CD4-positive, alpha-beta T cell (primary cell): ENCODE results near the gene HLCS. TPM values are rescaled to one million over a fixed set of nuclear protein-coding genes. Genes with fewer than 3 reads are reported as not detected.

Experiments
- ATAC-seq: fragments of 200-7000 bp; cut with Tn5 transposase; one replicate; pipeline ENCODE4 v1.10.0; 2022; ENCODE audit warnings: mild to moderate bottlenecking; ENCODE audit not compliant: poor library complexity
- CTCF ChIA-PET: fragments of 350-600 bp; sonication (Branson Sonifier 250); formaldehyde crosslinking; loops from one replicate; lab custom pipeline; 2021; ENCODE audit warnings: antibody characterized with exemption, inconsistent platforms; lab: Charles Lee
- POLR2A ChIA-PET: fragments of 350-600 bp; sonication (Branson Sonifier 250); formaldehyde crosslinking; loops from one replicate; lab custom pipeline; 2021; ENCODE audit warnings: antibody characterized with exemption, inconsistent platforms; lab: Charles Lee
- DNase-seq, 14 experiments: peaks; one replicate each; pipeline ENCODE4 v3.0.0-alpha.2; 2013 to 2020; ENCODE audit warnings: mixed read lengths in 2 of 14
- H3K27ac ChIP-seq, 2 donors: one replicate each; pipeline versions ENCODE4 v1.5.1 to v1.7.0; 2013; ENCODE audit warnings: low read length in 2 of 2, low read depth in 1 of 2, mild to moderate bottlenecking in 1 of 2
- H3K27me3 ChIP-seq, 2 experiments: 1 replicate in 1 of 2; 2 replicates in 1 of 2; pipeline versions ENCODE4 v1.6.1 to v1.7.0; 2013; ENCODE audit warnings: low read length in 2 of 2, control low read depth in 1 of 2, mild to moderate bottlenecking in 1 of 2, moderate library complexity in 1 of 2; ENCODE audit not compliant: insufficient read depth in 2 of 2, control insufficient read depth in 1 of 2
- H3K36me3 ChIP-seq: one replicate; pipeline ENCODE4 v1.6.1; 2013; ENCODE audit warnings: low read length, control low read depth; ENCODE audit not compliant: insufficient read depth
- H3K4me1 ChIP-seq: one replicate; pipeline ENCODE4 v1.6.1; 2013; ENCODE audit warnings: low read length, control low read depth; ENCODE audit not compliant: insufficient read depth
- H3K4me3 ChIP-seq: one replicate; pipeline ENCODE4 v1.5.1; 2013; ENCODE audit warnings: mild to moderate bottlenecking, low read length, moderate library complexity
- H3K9me3 ChIP-seq, 2 experiments: 1 replicate in 1 of 2; 2 replicates in 1 of 2; pipeline versions ENCODE4 v1.6.1 to v1.7.0; 2013; ENCODE audit warnings: low read length in 2 of 2, mild to moderate bottlenecking in 2 of 2, control low read depth in 1 of 2, moderate library complexity in 1 of 2; ENCODE audit not compliant: control insufficient read depth in 1 of 2, insufficient read depth in 1 of 2
- H3K27ac Mint-ChIP-seq: one replicate; pipeline ENCODE4 v1.8.0; 2020; ENCODE audit warnings: mixed read lengths
- H3K27me3 Mint-ChIP-seq: one replicate; pipeline ENCODE4 v1.8.0; 2021; ENCODE audit warnings: mixed read lengths
- H3K36me3 Mint-ChIP-seq: one replicate; pipeline ENCODE4 v1.8.0; 2021; ENCODE audit warnings: low read depth, mixed read lengths
- H3K4me1 Mint-ChIP-seq: one replicate; pipeline ENCODE4 v1.8.0; 2021; ENCODE audit warnings: low read depth, mixed read lengths
- H3K4me3 Mint-ChIP-seq: one replicate; pipeline ENCODE4 v1.8.0; 2020; ENCODE audit warnings: mild to moderate bottlenecking, mixed read lengths
- H3K9me3 Mint-ChIP-seq: one replicate; pipeline ENCODE4 v1.8.0; 2020; ENCODE audit warnings: mixed read lengths
- CTCF ChIP-seq: fragments of 200-600 bp; IDR thresholded peaks from one replicate; pipeline ENCODE4 v1.8.0; 2022; ENCODE audit warnings: antibody characterized with exemption, mild to moderate bottlenecking
- intact Hi-C, 2 experiments: fragments of 100-400 bp; cut with DNase I in 1 of 2; cut with micrococcal nuclease in 1 of 2; formaldehyde crosslinking; loops; one replicate each; pipeline versions ENCODE4 v1.15.1 to v1.9.0; 2023 to 2025; cut with DNase I, micrococcal nuclease
- total RNA-seq, 174 experiments: library from RNA in 2 of 174; stranded (reverse) in 2 of 174; gene quantifications; one replicate each; pipeline ENCODE4 v1.2.3 and lab custom pipeline; 2021 to 2026

HLCS gene
- total RNA-seq, 2 experiments from 2014 or later = 8.1 to 10.0 TPM

- DNase-seq (no peak), ATAC-seq (no peak)
- peaks cover 59% of the 10 kb centered on the region for H3K4me1 ChIP-seq
- no peak for TF ChIP-seq CTCF
- no peaks in the 10 kb centered on the region for H3K36me3 Mint-ChIP-seq
- H3K4me3 Mint-ChIP-seq = peak overlapping the region; percentile 48
- no peaks in the 10 kb centered on the region for H3K36me3 ChIP-seq
- no peak overlapping the region for H3K27ac ChIP-seq
- H3K27ac Mint-ChIP-seq = no peak overlapping the region
- ChIA-PET POLR2A (no interaction called here), CTCF (no interaction called here)
- no peak overlapping the region for H3K4me3 ChIP-seq
- intact Hi-C loops = no loop called here
- peaks cover 46% of the 10 kb centered on the region for H3K4me1 Mint-ChIP-seq
- H3K9me3 ChIP-seq = peaks cover 0 to 37% of the 10 kb centered on the region in 2 experiments
- H3K9me3 Mint-ChIP-seq = no peaks in the 10 kb centered on the region
- peaks cover 83 to 100% of the 10 kb centered on the region in 2 experiments for H3K27me3 ChIP-seq
- H3K27me3 Mint-ChIP-seq = peaks cover 86% of the 10 kb centered on the region
These were observed 258.0 kb downstream of the HLCS start for GRCh38 chr21:36708286-36709029.

GRCh38 chr21:36707763-36708285, 258.6 kb downstream of the HLCS start:
- no peak overlapping the region for H3K27ac Mint-ChIP-seq
- no peak for TF ChIP-seq CTCF
- H3K4me3 ChIP-seq = no peak overlapping the region
- ChIA-PET CTCF (no interaction called here), POLR2A (no interaction called here)
- no peak overlapping the region for H3K27ac ChIP-seq
- intact Hi-C loops = no loop called here
- H3K4me3 Mint-ChIP-seq = peak overlapping the region; percentile 48
- H3K27me3 Mint-ChIP-seq = peaks cover 86% of the 10 kb centered on the region
- ATAC-seq (no peak), DNase-seq (no peak)
- peaks cover 59% of the 10 kb centered on the region for H3K4me1 ChIP-seq
- no peaks in the 10 kb centered on the region for H3K36me3 Mint-ChIP-seq
- no peaks in the 10 kb centered on the region for H3K36me3 ChIP-seq
- H3K4me1 Mint-ChIP-seq = peaks cover 51% of the 10 kb centered on the region
- peaks cover 89 to 100% of the 10 kb centered on the region in 2 experiments for H3K27me3 ChIP-seq
- H3K9me3 ChIP-seq = peaks cover 0 to 37% of the 10 kb centered on the region in 2 experiments
- no peaks in the 10 kb centered on the region for H3K9me3 Mint-ChIP-seq

- intact Hi-C loops = no loop called here
- Histone ChIP-seq H3K4me1 (peaks cover 59% of the 10 kb centered on the region), H3K4me3 (no peak overlapping the region), H3K27ac (no peak overlapping the region), H3K9me3 (peaks cover 0 to 40% of the 10 kb centered on the region in 2 experiments), H3K36me3 (no peaks in the 10 kb centered on the region), H3K27me3 (peaks cover 89 to 100% of the 10 kb centered on the region in 2 experiments)
- peaks cover 51% of the 10 kb centered on the region for H3K4me1 Mint-ChIP-seq
- H3K27me3 Mint-ChIP-seq = peaks cover 86% of the 10 kb centered on the region
- ChIA-PET CTCF (no interaction called here), POLR2A (no interaction called here)
- peak overlapping the region; percentile 48 for H3K4me3 Mint-ChIP-seq
- no peaks in the 10 kb centered on the region for H3K36me3 Mint-ChIP-seq
- no peak overlapping the region for H3K27ac Mint-ChIP-seq
- H3K9me3 Mint-ChIP-seq = no peaks in the 10 kb centered on the region
- TF ChIP-seq CTCF = no peak
- no peak for DNase-seq
- ATAC-seq = no peak
These were observed 259.3 kb downstream of the HLCS start for GRCh38 chr21:36706951-36707762.
